SK-N-MC (cell line): ENCODE data around the gene LRIG2.

Experiments used
- EZH2 ChIP-seq: fragments of 200-600 bp; sonication (generic); IDR thresholded peaks from one replicate; pipeline ENCODE4 v1.6.1; 2017; ENCODE audit warnings: antibody characterized with exemption
- FOXP2 ChIP-seq: optimal IDR thresholded peaks from 2 replicates; pipeline ENCODE3; 2011; ENCODE audit warnings: mild to moderate bottlenecking, moderate library complexity; ENCODE audit not compliant: insufficient read depth; ENCODE audit errors: extremely low read length, control extremely low read depth

GRCh38 chr1:113147073-113147625, 74.2 kb downstream of the LRIG2 start:
- TF ChIP-seq EZH2 (no peak), FOXP2 (no peak)
